IMR-90 (cell line): ENCODE measurements around the gene DRC7. TPM values are rescaled to one million over a fixed set of nuclear protein-coding genes. Genes with fewer than 3 reads are reported as not detected.

Source experiments
- ATAC-seq: fragments of 200-7000 bp; cut with Tn5 transposase; 2 replicates; pipeline ENCODE4 v1.9.1; 2020; ENCODE audit warnings: low read depth, mild to moderate bottlenecking, moderate library complexity
- BruUV-seq: library from RNA; stranded (reverse); fragments of 400-500 nt; replicated peaks from 2 replicates; lab custom pipeline; 2021; lab: Mats Ljungman, UMichigan
- CTCF ChIA-PET: fragments of 300-600 bp; formaldehyde crosslinking; extraction: SDS; loops from one replicate; lab custom pipeline; 2021; ENCODE audit warnings: antibody characterized with exemption; lab: Yijun Ruan, JAX
- POLR2A ChIA-PET: fragments of 300-600 bp; sonication (Branson Sonifier 250); formaldehyde crosslinking; loops from one replicate; lab custom pipeline; 2022; ENCODE audit warnings: antibody characterized with exemption; ENCODE audit not compliant: unreplicated experiment; lab: Charles Lee
- DNase-seq: peaks from one replicate; pipeline ENCODE4 v3.0.0; 2013
- H2AFZ ChIP-seq: replicated peaks from 2 replicates; pipeline ENCODE3; 2013; ENCODE audit warnings: low read length, mild to moderate bottlenecking; ENCODE audit not compliant: poor library complexity
- H2AK5ac ChIP-seq: 2 replicates; pipeline ENCODE4 v1.6.1; 2013; ENCODE audit warnings: low read depth, low read length, inconsistent platforms
- H2AK9ac ChIP-seq: replicated peaks from 2 replicates; pipeline ENCODE3; 2013; ENCODE audit warnings: mild to moderate bottlenecking, low read depth, low read length, moderate library complexity; ENCODE audit not compliant: poor library complexity
- H2BK120ac ChIP-seq: 2 replicates; pipeline ENCODE4 v1.6.1; 2013; ENCODE audit warnings: low read depth, low read length, inconsistent platforms
- H2BK15ac ChIP-seq: 3 replicates; pipeline ENCODE4 v1.6.1; 2013; ENCODE audit warnings: low read depth, low read length, inconsistent platforms
- H2BK20ac ChIP-seq: 2 replicates; pipeline ENCODE4 v1.6.1; 2013; ENCODE audit warnings: low read depth, mild to moderate bottlenecking, inconsistent platforms, low read length, moderate library complexity
- H2BK5ac ChIP-seq: 2 replicates; pipeline ENCODE4 v1.6.1; 2013; ENCODE audit warnings: mild to moderate bottlenecking, low read depth, low read length, inconsistent platforms; ENCODE audit not compliant: poor library complexity, severe bottlenecking
- H3K14ac ChIP-seq: replicated peaks from 2 replicates; pipeline ENCODE4 v1.6.1; 2013; ENCODE audit warnings: low read depth, low read length, inconsistent platforms
- H3K18ac ChIP-seq: 2 replicates; pipeline ENCODE4 v1.6.1; 2013; ENCODE audit warnings: low read depth, low read length, control low read depth
- H3K23ac ChIP-seq: 2 replicates; pipeline ENCODE4 v1.6.1; 2013; ENCODE audit warnings: low read depth, low read length, inconsistent platforms
- H3K27ac ChIP-seq: 2 replicates; pipeline ENCODE4 v1.5.1; 2013; ENCODE audit warnings: mild to moderate bottlenecking, control low read depth, low read length; ENCODE audit not compliant: insufficient read depth
- H3K27me3 ChIP-seq: 2 replicates; pipeline ENCODE4 v1.6.1; 2013; ENCODE audit warnings: low read length; ENCODE audit not compliant: control insufficient read depth, insufficient read depth
- H3K36me3 ChIP-seq: 2 replicates; pipeline ENCODE4 v1.6.1; 2013; ENCODE audit warnings: low read length, mixed read lengths; ENCODE audit not compliant: control insufficient read depth, insufficient read depth
- H3K4ac ChIP-seq: 2 replicates; pipeline ENCODE4 v1.6.1; 2013; ENCODE audit warnings: low read depth, low read length, inconsistent platforms
- H3K4me1 ChIP-seq: 2 replicates; pipeline ENCODE4 v1.6.1; 2013; ENCODE audit warnings: low read length, mixed read lengths; ENCODE audit not compliant: control insufficient read depth, insufficient read depth
- H3K4me2 ChIP-seq: 2 replicates; pipeline ENCODE4 v1.6.1; 2013; ENCODE audit warnings: low read depth, mild to moderate bottlenecking, control low read depth, low read length, moderate library complexity
- H3K4me3 ChIP-seq: 2 replicates; pipeline ENCODE4 v1.5.1; 2013; ENCODE audit warnings: low read depth, mild to moderate bottlenecking, control low read depth, low read length, moderate library complexity; ENCODE audit not compliant: insufficient read depth
- H3K56ac ChIP-seq: 2 replicates; pipeline ENCODE4 v1.6.1; 2013; ENCODE audit warnings: low read length, inconsistent platforms; ENCODE audit not compliant: insufficient read depth; ENCODE audit errors: extremely low read depth
- H3K79me1 ChIP-seq, 2 experiments: 2 replicates each; pipeline ENCODE4 v1.6.1; 2013; ENCODE audit warnings: low read length in 2 of 2, inconsistent platforms in 1 of 2, low read depth in 1 of 2
- H3K9ac ChIP-seq: 2 replicates; pipeline ENCODE4 v1.6.1; 2013; ENCODE audit warnings: low read depth, low read length, control low read depth
- H3K9me1 ChIP-seq: 2 replicates; pipeline ENCODE4 v1.6.1; 2013; ENCODE audit warnings: low read length, inconsistent platforms; ENCODE audit not compliant: insufficient read depth
- H3K9me3 ChIP-seq: 2 replicates; pipeline ENCODE4 v1.6.1; 2013; ENCODE audit warnings: low read length; ENCODE audit not compliant: control insufficient read depth, insufficient read depth
- H4K20me1 ChIP-seq: 2 replicates; pipeline ENCODE4 v1.6.1; 2013; ENCODE audit warnings: low read length, inconsistent platforms; ENCODE audit not compliant: insufficient read depth
- H4K5ac ChIP-seq: 2 replicates; pipeline ENCODE4 v1.6.1; 2013; ENCODE audit warnings: mild to moderate bottlenecking, low read depth, low read length, control low read depth
- H4K8ac ChIP-seq, 2 experiments: 2 replicates each; pipeline ENCODE4 v1.6.1; 2013; ENCODE audit warnings: low read depth in 2 of 2, low read length in 2 of 2, control low read depth in 1 of 2, inconsistent platforms in 1 of 2
- H4K91ac ChIP-seq: 2 replicates; pipeline ENCODE4 v1.6.1; 2013; ENCODE audit warnings: low read depth, low read length, inconsistent platforms; ENCODE audit not compliant: insufficient read depth
- BHLHE40 ChIP-seq: fragments of 150-350 bp; IDR thresholded peaks from 2 replicates; pipeline ENCODE4 v1.6.1; 2016; ENCODE audit warnings: mild to moderate bottlenecking, low read depth, low read length
- CEBPB ChIP-seq: IDR thresholded peaks from 2 replicates; pipeline ENCODE4 v1.6.1; 2012; ENCODE audit warnings: low read depth, low read length, improper control_type of control experiment
- CHD1 ChIP-seq: IDR thresholded peaks from 2 replicates; pipeline ENCODE4 v1.6.1; 2012; ENCODE audit warnings: low read depth, low read length, improper control_type of control experiment
- CTCF ChIP-seq: conservative IDR thresholded peaks from 2 replicates; pipeline ENCODE4 v1.5.1; 2012; ENCODE audit warnings: mild to moderate bottlenecking, low read depth, low read length, improper control_type of control experiment
- ELK1 ChIP-seq: fragments of 150-350 bp; IDR thresholded peaks from 2 replicates; pipeline ENCODE4 v1.6.1; 2016; ENCODE audit warnings: low read depth, mild to moderate bottlenecking, low read length, moderate library complexity, borderline replicate concordance
- FOS ChIP-seq: fragments of 150-350 bp; IDR thresholded peaks from 2 replicates; pipeline ENCODE4 v1.6.1; 2016; ENCODE audit warnings: low read depth, low read length
- MAFK ChIP-seq: IDR thresholded peaks from 2 replicates; pipeline ENCODE4 v1.6.1; 2012; ENCODE audit warnings: low read depth, low read length, improper control_type of control experiment
- MAZ ChIP-seq: IDR thresholded peaks from 2 replicates; pipeline ENCODE4 v1.6.1; 2012; ENCODE audit warnings: low read depth, mild to moderate bottlenecking, low read length, improper control_type of control experiment, moderate library complexity, borderline replicate concordance
- MXI1 ChIP-seq: IDR thresholded peaks from 2 replicates; pipeline ENCODE4 v1.6.1; 2012; ENCODE audit warnings: low read depth, mild to moderate bottlenecking, low read length, moderate library complexity, borderline replicate concordance
- NFE2L2 ChIP-seq: fragments of 150-350 bp; IDR thresholded peaks from 2 replicates; pipeline ENCODE4 v1.6.1; 2016; ENCODE audit warnings: low read depth, mild to moderate bottlenecking, low read length
- POLR2A ChIP-seq: IDR thresholded peaks from 2 replicates; pipeline ENCODE4 v1.6.1; 2012; ENCODE audit warnings: mild to moderate bottlenecking, low read depth, low read length
- RAD21 ChIP-seq: IDR thresholded peaks from 2 replicates; pipeline ENCODE4 v1.6.1; 2012; ENCODE audit warnings: low read length, improper control_type of control experiment
- RFX5 ChIP-seq: IDR thresholded peaks from 2 replicates; pipeline ENCODE4 v1.8.0; 2012; ENCODE audit warnings: low read depth, mild to moderate bottlenecking, low read length, moderate library complexity
- SMC3 ChIP-seq: fragments of 150-350 bp; IDR thresholded peaks from 2 replicates; pipeline ENCODE4 v1.6.1; 2016; ENCODE audit warnings: low read depth, mild to moderate bottlenecking, antibody characterized with exemption, low read length, moderate library complexity
- USF2 ChIP-seq: fragments of 150-350 bp; IDR thresholded peaks from 2 replicates; pipeline ENCODE4 v1.6.1; 2017; ENCODE audit warnings: mild to moderate bottlenecking, antibody characterized with exemption, low read length, low read depth
- WGBS, 2 experiments: methylation state at CpG; one replicate each; pipeline versions ENCODE4 v1.1.5 to v1.1.7; 2013; ENCODE audit warnings: missing lambda C conversion rate in 2 of 2; ENCODE audit not compliant: insufficient read length in 1 of 2; ENCODE audit errors: extremely low coverage in 2 of 2; 5-methylcytosine and 5-hydroxymethylcytosine counted together
- dilution Hi-C: fragments of 300-500 bp; cut with HindIII; formaldehyde crosslinking; loops from one replicate; pipeline ENCODE4 v1.14.3; 2018; ENCODE audit warnings: low sequenced_read_pairs; ENCODE audit not compliant: unreplicated experiment
- in situ Hi-C: fragments of 300-500 bp; cut with MboI; formaldehyde crosslinking; loops from 3 replicates; pipeline ENCODE4 v1.14.3; 2019; ENCODE audit warnings: low sequenced_read_pairs, inconsistent platforms, mixed read lengths
- intact Hi-C: fragments of 100-400 bp; cut with micrococcal nuclease; formaldehyde crosslinking; loops from 2 replicates; pipeline ENCODE4 v1.10.0; 2022
- polyA plus RNA-seq, 3 experiments: library from polyadenylated mRNA; depleted of rRNA; stranded (reverse); fragments of >200 nt; gene quantifications; 2 replicates each; pipeline ENCODE4 v1.2.3, GENCODE V29; 2012; ENCODE audit warnings: low replicate concordance in 1 of 3
- total RNA-seq: library from RNA; depleted of rRNA; stranded (reverse); fragments of >200 nt; gene quantifications from 2 replicates; pipeline ENCODE4 v1.2.3, GENCODE V29; 2012

The DRC7 gene
- total and polyA plus RNA-seq, 2 of the 4 experiments (the other 2 are of a cell fraction) = not detected

GRCh38 chr16:57734308-57734924 lies 39.8 kb downstream of the DRC7 start:
- Histone ChIP-seq H3K23ac (peak overlapping the region; percentile 54), H3K4me3 (peak overlapping the region; percentile 62), H4K5ac (peak overlapping the region; percentile 76), H3K4ac (peak overlapping the region; percentile 91), H3K27me3 (no peaks in the 10 kb centered on the region), H3K27ac (peak overlapping the region; percentile 84), H3K4me2 (peak overlapping the region; percentile 73), H4K20me1 (no peaks in the 10 kb centered on the region), H2BK5ac (peak overlapping the region; percentile 72), H2AK5ac (peak overlapping the region; percentile 53), H3K79me1 (peaks cover 0 to 22% of the 10 kb centered on the region in 2 experiments; a peak in 2 of 4 replicates), H3K9ac (peak overlapping the region; percentile 81), H2AK9ac (peak overlapping the region; percentile 88), H2BK15ac (no peak overlapping the region), H3K36me3 (no peaks in the 10 kb centered on the region), H4K8ac (peak overlapping the region; percentile 97), H3K18ac (peak overlapping the region; percentile 26; the same call in 1 of the 2 replicates), H3K9me1 (peaks cover 3% of the 10 kb centered on the region; the same call in 1 of the 2 replicates), H3K14ac (peak overlapping the region; percentile 94), H3K9me3 (no peaks in the 10 kb centered on the region), H2BK20ac (no peak overlapping the region), H4K91ac (peak overlapping the region; percentile 81), H3K56ac (peak overlapping the region; percentile 81), H2AFZ (peak overlapping the region; percentile 93), H2BK120ac (peak overlapping the region; percentile 45; the same call in 1 of the 2 replicates), H3K4me1 (peaks cover 10% of the 10 kb centered on the region)
- DNase-seq (no peak), ATAC-seq (no peak)
- in situ Hi-C loops (no loop called here), dilution Hi-C loops (no loop called here), intact Hi-C loops (no loop called here)
- no TSS peak for BruUV-seq
- 100% methylated on average over 2 of the region's 20 CpGs; no CpG with 5 or more reads in 1 of the 2 experiments for WGBS, 2 experiments
- ChIA-PET CTCF (interaction anchor here (0.6 to 1.2 kb wide), 2 partner anchors 143 to 154 kb away, joined by 3 read pairs; no protein-coding TSS in a partner anchor), POLR2A (no interaction called here)
- TF ChIP-seq MXI1 (no peak), CTCF (no peak), CEBPB (no peak), MAZ (no peak), SMC3 (no peak), RAD21 (no peak), BHLHE40 (no peak), USF2 (no peak), NFE2L2 (no peak), MAFK (no peak), FOS (no peak), RFX5 (no peak), ELK1 (no peak), POLR2A (no peak), CHD1 (no peak)
